Measurements from ENCODE around the gene PRKCI. TPM values are rescaled to one million over a fixed set of nuclear protein-coding genes. Genes with fewer than 3 reads are reported as not detected.
A peak's percentile ranks its signal among the peaks of the same experiment; 100 is the strongest.
"Not testable (repeated sequence)": the region's sequence is repeated elsewhere in the genome, so short reads cannot be mapped to it uniquely, and the experiment has no call there.

PRKCI gene
- polyA plus RNA-seq, 1 experiment, result 15.1 TPM

GRCh38 chr3:170201527-170201926, 20.7 kb upstream of the PRKCI start:
- DNase-seq (ENCODE audit: low read depth), result no peak
- Histone ChIP-seq H3K27me3 (ENCODE audit: control insufficient read depth, insufficient read depth, low read length) (peaks cover 1% of the 10 kb centered on the region; the same call in 1 of the 2 replicates), H3K4me3 (ENCODE audit: low read depth, low read length) (no peak overlapping the region), H3K36me3 (ENCODE audit: control insufficient read depth, insufficient read depth, low read length) (no peaks in the 10 kb centered on the region)
- POLR2A ChIA-PET, result no interaction called here
- CTCF ChIA-PET, result interaction anchor here (0.6 to 0.8 kb wide), 4 partner anchors 51 to 708 kb away, joined by 3 read pairs; no protein-coding TSS in a partner anchor
- no peak for TF ChIP-seq CTCF (IDR thresholded peaks at IDR 0.05; ENCODE audit: insufficient read depth, low read depth, low read length)

- POLR2A ChIA-PET, result no interaction called here
- CTCF ChIA-PET, result no interaction called here
Measured at GRCh38 chr3:170203457-170203856, 18.8 kb upstream of the PRKCI start.

GRCh38 chr3:170204023-170204472, 18.2 kb upstream of the PRKCI start:
- DNase-seq (ENCODE audit: low read depth), result no peak
- no peak for TF ChIP-seq CTCF (IDR thresholded peaks at IDR 0.05; ENCODE audit: insufficient read depth, low read depth, low read length)
- ChIA-PET CTCF (no interaction called here), POLR2A (no interaction called here)
- Histone ChIP-seq H3K36me3 (ENCODE audit: control insufficient read depth, insufficient read depth, low read length) (no peaks in the 10 kb centered on the region), H3K27me3 (ENCODE audit: control insufficient read depth, insufficient read depth, low read length) (peaks cover 1% of the 10 kb centered on the region; the same call in 1 of the 2 replicates), H3K4me3 (ENCODE audit: low read depth, low read length) (no peak overlapping the region)

More at GRCh38 chr3:170203457-170203856, 18.8 kb upstream of the PRKCI start:
- no peak for DNase-seq (ENCODE audit: low read depth)
- no peaks in the 10 kb centered on the region for H3K36me3 ChIP-seq (ENCODE audit: control insufficient read depth, insufficient read depth, low read length)
- no peak for TF ChIP-seq CTCF (IDR thresholded peaks at IDR 0.05; ENCODE audit: insufficient read depth, low read depth, low read length)
- peaks cover 1% of the 10 kb centered on the region; the same call in 1 of the 2 replicates for H3K27me3 ChIP-seq (ENCODE audit: control insufficient read depth, insufficient read depth, low read length)
- no peak overlapping the region for H3K4me3 ChIP-seq (ENCODE audit: low read depth, low read length)

- ChIA-PET CTCF (no interaction called here), POLR2A (no interaction called here)
- H3K27me3 ChIP-seq (ENCODE audit: control insufficient read depth, insufficient read depth, low read length), result peaks cover 1% of the 10 kb centered on the region; the same call in 1 of the 2 replicates
Measured at GRCh38 chr3:170204509-170204908, 17.7 kb upstream of the PRKCI start.

GRCh38 chr3:170205302-170205701, 16.9 kb upstream of the PRKCI start:
- TF ChIP-seq CTCF (IDR thresholded peaks at IDR 0.05; ENCODE audit: insufficient read depth, low read depth, low read length), result no peak
- ChIA-PET CTCF (interaction anchor here (1.0 kb wide), 1 partner anchor 16 kb away, joined by 3 read pairs; no protein-coding TSS in a partner anchor), POLR2A (no interaction called here)
- H3K27me3 ChIP-seq (ENCODE audit: control insufficient read depth, insufficient read depth, low read length), result peaks cover 1% of the 10 kb centered on the region; the same call in 1 of the 2 replicates
- H3K36me3 ChIP-seq (ENCODE audit: control insufficient read depth, insufficient read depth, low read length), result no peaks in the 10 kb centered on the region
- H3K4me3 ChIP-seq (ENCODE audit: low read depth, low read length), result no peak overlapping the region
- peak; percentile 50 for DNase-seq (ENCODE audit: low read depth)

More at GRCh38 chr3:170204509-170204908, 17.7 kb upstream of the PRKCI start:
- Histone ChIP-seq H3K36me3 (ENCODE audit: control insufficient read depth, insufficient read depth, low read length) (no peaks in the 10 kb centered on the region), H3K4me3 (ENCODE audit: low read depth, low read length) (no peak overlapping the region)
- DNase-seq (ENCODE audit: low read depth), result no peak
- no peak for TF ChIP-seq CTCF (IDR thresholded peaks at IDR 0.05; ENCODE audit: insufficient read depth, low read depth, low read length)

GRCh38 chr3:170206164-170206762, 16.0 kb upstream of the PRKCI start:
- CTCF ChIA-PET, result interaction anchor here (1.0 kb wide), 1 partner anchor 17 kb away, joined by 3 read pairs; no protein-coding TSS in a partner anchor
- H3K27me3 ChIP-seq (ENCODE audit: control insufficient read depth, insufficient read depth, low read length); H3K4me3 ChIP-seq (ENCODE audit: low read depth, low read length); DNase-seq (ENCODE audit: low read depth); POLR2A ChIA-PET; H3K36me3 ChIP-seq (ENCODE audit: control insufficient read depth, insufficient read depth, low read length): not testable (repeated sequence)
